Right atrium auricular region (tissue), 2 donors: ENCODE measurements around the gene GBP2. TPM values are rescaled to one million over a fixed set of nuclear protein-coding genes. Genes with fewer than 3 reads are reported as not detected.

ENCODE experiments used
- DNase-seq: peaks from one replicate; pipeline ENCODE4 v3.0.0-alpha.2; 2019; ENCODE audit warnings: low spot score
- H3K27ac ChIP-seq, 2 donors: fragments of 200-600 bp; sonication (generic); 1 replicate in 1 of 2; 2 replicates in 1 of 2; pipeline ENCODE4 v1.5.1; 2016 to 2019
- H3K27me3 ChIP-seq, 2 donors: fragments of 200-600 bp; sonication (generic); one replicate each; pipeline versions ENCODE4 v1.5.1 to v1.6.0; 2017 to 2019
- H3K36me3 ChIP-seq: fragments of 200-600 bp; sonication (generic); one replicate; pipeline ENCODE4 v1.5.1; 2016
- H3K4me1 ChIP-seq, 2 donors: fragments of 200-600 bp; sonication (generic); one replicate each; pipeline versions ENCODE4 v1.5.1 to v1.6.0; 2017 to 2019
- H3K4me3 ChIP-seq, 2 donors: fragments of 200-600 bp; sonication (generic); 1 replicate in 1 of 2; 2 replicates in 1 of 2; pipeline ENCODE4 v1.5.1; 2017 to 2019; ENCODE audit warnings: mild to moderate bottlenecking in 1 of 2, moderate library complexity in 1 of 2
- H3K9me3 ChIP-seq, 2 donors: fragments of 200-600 bp; sonication (generic); one replicate each; pipeline ENCODE4 v1.5.1; 2019
- total RNA-seq, 2 donors: library from RNA; depleted of rRNA; stranded (reverse); fragments of >200 nt; gene quantifications; one replicate each; pipeline ENCODE4 v1.1.0, GENCODE V29; 2016
- TF ChIP-seq, protein P1 (sequence below), 2 donors: fragments of 200-600 bp; sonication (generic); IDR thresholded peaks; one replicate each; pipeline ENCODE4 v1.5.1; 2019; ENCODE audit warnings: antibody characterized with exemption in 2 of 2

Gene GBP2
- total RNA-seq, 2 donors from 2014 or later: 12.3 to 22.1 TPM

DNA sequence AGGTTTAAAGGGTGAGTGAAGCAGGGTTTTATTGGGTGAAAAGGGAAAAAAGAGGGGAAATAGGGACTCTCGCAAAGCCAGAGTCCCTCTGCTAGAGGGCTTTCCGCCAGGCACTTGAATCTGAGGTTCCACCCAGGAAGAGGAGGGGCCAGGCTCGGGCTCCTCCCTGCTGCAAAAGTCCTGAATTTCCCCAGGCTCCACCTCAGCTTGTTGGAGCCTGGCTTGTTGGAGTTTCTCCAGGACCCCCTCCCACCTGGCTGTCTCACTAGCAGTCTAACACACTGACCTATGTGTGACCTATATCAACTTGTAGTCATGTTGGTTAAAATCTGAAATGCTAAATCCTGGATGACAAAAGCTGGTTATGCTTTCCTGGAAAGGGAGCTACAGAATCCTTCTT lies 25.5 kb downstream of the GBP2 start:
- no peaks in the 10 kb centered on the region for H3K27me3 ChIP-seq
- H3K4me3 ChIP-seq: no peak overlapping the region
- H3K36me3 ChIP-seq: no peaks in the 10 kb centered on the region
- H3K27ac ChIP-seq: no peak overlapping the region
- H3K4me1 ChIP-seq: no peaks in the 10 kb centered on the region
- H3K9me3 ChIP-seq: peaks cover 6 to 8% of the 10 kb centered on the region in 2 donors
- TF ChIP-seq, protein P1, sequence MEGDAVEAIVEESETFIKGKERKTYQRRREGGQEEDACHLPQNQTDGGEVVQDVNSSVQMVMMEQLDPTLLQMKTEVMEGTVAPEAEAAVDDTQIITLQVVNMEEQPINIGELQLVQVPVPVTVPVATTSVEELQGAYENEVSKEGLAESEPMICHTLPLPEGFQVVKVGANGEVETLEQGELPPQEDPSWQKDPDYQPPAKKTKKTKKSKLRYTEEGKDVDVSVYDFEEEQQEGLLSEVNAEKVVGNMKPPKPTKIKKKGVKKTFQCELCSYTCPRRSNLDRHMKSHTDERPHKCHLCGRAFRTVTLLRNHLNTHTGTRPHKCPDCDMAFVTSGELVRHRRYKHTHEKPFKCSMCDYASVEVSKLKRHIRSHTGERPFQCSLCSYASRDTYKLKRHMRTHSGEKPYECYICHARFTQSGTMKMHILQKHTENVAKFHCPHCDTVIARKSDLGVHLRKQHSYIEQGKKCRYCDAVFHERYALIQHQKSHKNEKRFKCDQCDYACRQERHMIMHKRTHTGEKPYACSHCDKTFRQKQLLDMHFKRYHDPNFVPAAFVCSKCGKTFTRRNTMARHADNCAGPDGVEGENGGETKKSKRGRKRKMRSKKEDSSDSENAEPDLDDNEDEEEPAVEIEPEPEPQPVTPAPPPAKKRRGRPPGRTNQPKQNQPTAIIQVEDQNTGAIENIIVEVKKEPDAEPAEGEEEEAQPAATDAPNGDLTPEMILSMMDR (IDR thresholded peaks at IDR 0.05): no peak
- no peak for DNase-seq

- Histone ChIP-seq H3K27me3 (no peaks in the 10 kb centered on the region), H3K36me3 (no peaks in the 10 kb centered on the region), H3K9me3 (peaks cover 6 to 15% of the 10 kb centered on the region in 2 donors), H3K27ac (no peak overlapping the region), H3K4me1 (no peaks in the 10 kb centered on the region), H3K4me3 (no peak overlapping the region)
- no peak for DNase-seq
- TF ChIP-seq, protein P1 (IDR thresholded peaks at IDR 0.05): no peak
Observed at GRCh38 chr1:89098857-89099256, 27.1 kb downstream of the GBP2 start.

GRCh38 chr1:89095737-89096136 lies 30.2 kb downstream of the GBP2 start:
- TF ChIP-seq, protein P1 (IDR thresholded peaks at IDR 0.05): no peak

GRCh38 chr1:89089962-89090361 lies 36.0 kb downstream of the GBP2 start:
- TF ChIP-seq, protein P1 (IDR thresholded peaks at IDR 0.05): no peak
- no peaks in the 10 kb centered on the region for H3K4me1 ChIP-seq
- H3K4me3 ChIP-seq: no peak overlapping the region
- DNase-seq: no peak
- H3K9me3 ChIP-seq: peaks cover 0 to 2% of the 10 kb centered on the region in 2 donors
- H3K36me3 ChIP-seq: no peaks in the 10 kb centered on the region
- no peaks in the 10 kb centered on the region for H3K27me3 ChIP-seq
- no peak overlapping the region for H3K27ac ChIP-seq

More at GRCh38 chr1:89095737-89096136, 30.2 kb downstream of the GBP2 start:
- no peaks in the 10 kb centered on the region for H3K27me3 ChIP-seq
- H3K9me3 ChIP-seq: peaks cover 6 to 15% of the 10 kb centered on the region in 2 donors
- H3K36me3 ChIP-seq: no peaks in the 10 kb centered on the region
- H3K4me1 ChIP-seq: no peaks in the 10 kb centered on the region
- DNase-seq: no peak
- no peak overlapping the region for H3K4me3 ChIP-seq
- H3K27ac ChIP-seq: no peak overlapping the region

DNA sequence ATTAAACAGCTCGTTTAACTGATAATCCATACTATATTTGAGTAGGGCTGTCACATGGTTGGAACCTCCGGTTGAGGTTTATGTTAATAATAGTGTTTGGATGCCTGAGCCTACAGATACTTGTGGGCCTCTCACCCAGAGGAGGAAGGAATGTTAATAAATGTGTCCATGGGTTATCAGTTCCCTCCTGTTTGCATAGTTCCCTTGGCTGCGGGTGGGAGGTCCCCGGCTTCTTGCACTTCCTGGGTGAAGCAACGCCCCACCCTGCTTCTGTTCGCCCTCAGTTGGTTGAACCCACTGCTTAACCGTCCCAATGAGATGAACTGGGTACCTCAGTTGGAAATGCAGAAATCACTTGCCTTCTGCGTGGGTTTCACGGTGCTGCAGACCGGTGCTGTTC lies 37.3 kb downstream of the GBP2 start:
- H3K9me3 ChIP-seq: no peaks in the 10 kb centered on the region
- H3K27me3 ChIP-seq: no peaks in the 10 kb centered on the region
- no peaks in the 10 kb centered on the region for H3K4me1 ChIP-seq
- no peak overlapping the region for H3K27ac ChIP-seq
- TF ChIP-seq, protein P1 (IDR thresholded peaks at IDR 0.05): no peak
- no peaks in the 10 kb centered on the region for H3K36me3 ChIP-seq
- no peak overlapping the region for H3K4me3 ChIP-seq
- no peak for DNase-seq

DNA sequence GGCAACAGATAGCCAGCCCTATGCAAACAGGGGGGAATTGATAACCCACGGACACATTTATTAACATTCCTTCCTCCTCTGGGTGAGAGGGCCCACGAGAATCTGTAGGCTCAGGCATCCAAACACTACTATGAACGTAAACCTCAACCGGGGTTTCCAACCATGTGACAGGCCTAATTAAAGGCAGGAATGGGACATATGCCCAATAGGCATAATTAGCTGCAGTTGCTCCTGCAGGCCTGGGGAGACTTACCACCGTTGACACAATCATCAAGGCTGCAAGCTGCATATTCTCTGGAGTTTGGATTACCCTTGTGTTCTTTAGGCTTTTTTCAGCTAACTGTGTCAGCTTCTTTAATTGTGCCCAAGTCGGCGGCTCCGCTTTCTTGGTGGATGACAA lies 38.7 kb downstream of the GBP2 start:
- Histone ChIP-seq H3K27ac (no peak overlapping the region), H3K36me3 (no peaks in the 10 kb centered on the region), H3K4me1 (no peaks in the 10 kb centered on the region), H3K4me3 (no peak overlapping the region), H3K9me3 (no peaks in the 10 kb centered on the region), H3K27me3 (no peaks in the 10 kb centered on the region)
- no peak for DNase-seq
- TF ChIP-seq, protein P1 (IDR thresholded peaks at IDR 0.05): no peak
